Bronchial epithelial cell (primary cell): ENCODE measurements around the gene TDRD6. TPM values are rescaled to one million over a fixed set of nuclear protein-coding genes. Genes with fewer than 3 reads are reported as not detected.

Experiments
- DNase-seq: peaks from one replicate; pipeline ENCODE4 v3.0.0-alpha.2; 2010; ENCODE audit warnings: low read depth
- FAIRE-seq: peaks from 2 replicates; lab custom pipeline; 2011; peaks lifted over from hg19 to GRCh38; lab: Jason Lieb, UNC
- H3K27me3 ChIP-seq: 2 replicates; pipeline ENCODE4 v1.5.1; 2011; ENCODE audit warnings: low read length; ENCODE audit not compliant: control insufficient read depth, insufficient read depth
- H3K36me3 ChIP-seq: 2 replicates; pipeline ENCODE4 v1.5.1; 2011; ENCODE audit warnings: low read length; ENCODE audit not compliant: control insufficient read depth, insufficient read depth
- H3K4me3 ChIP-seq: 2 replicates; pipeline ENCODE4 v1.5.1; 2011; ENCODE audit warnings: mild to moderate bottlenecking, low read depth, low read length, control low read depth
- CTCF ChIP-seq: IDR thresholded peaks from 2 replicates; pipeline ENCODE4 v1.5.1; 2011; ENCODE audit warnings: mild to moderate bottlenecking, moderate library complexity, low read length, control low read depth, inconsistent platforms; ENCODE audit not compliant: insufficient read depth, severe bottlenecking
- total RNA-seq: library from RNA; depleted of rRNA; stranded (reverse); fragments of >200 nt; gene quantifications from 2 replicates; pipeline ENCODE4 v1.2.1, GENCODE V29; 2014

The TDRD6 gene
- total RNA-seq, 1 donor from 2014 or later = 0.26 TPM

- no peak for DNase-seq
- FAIRE-seq = no peak
- Histone ChIP-seq H3K36me3 (no peaks in the 10 kb centered on the region), H3K4me3 (no peak overlapping the region), H3K27me3 (no peaks in the 10 kb centered on the region)
- no peak for TF ChIP-seq CTCF
These were observed 64.0 kb downstream of the TDRD6 start for GRCh38 chr6:46751658-46752057.

Other genes with a start within 250 kb of the TDRD6 start
- gene RCAN2, start 196.4 kb upstream of the TDRD6 start, total RNA-seq = under 0.01 TPM in 1 of 2 replicates, not detected in the other
- gene CYP39A1, start 35.1 kb upstream of the TDRD6 start, total RNA-seq = 5.0 and 17.4 TPM in 2 replicates
- 5.3 and 13.8 TPM in 2 replicates for gene SLC25A27, start 34.9 kb upstream of the TDRD6 start, total RNA-seq
- not detected in 2 replicates for gene PLA2G7, start 47.5 kb downstream of the TDRD6 start, total RNA-seq
- not detected in 2 replicates for gene ANKRD66, start 59.0 kb downstream of the TDRD6 start, total RNA-seq
- not detected in 2 replicates for gene MEP1A, start 105.5 kb downstream of the TDRD6 start, total RNA-seq
- not detected in 2 replicates for gene ADGRF5, start 234.1 kb downstream of the TDRD6 start, total RNA-seq